Psoas muscle (tissue), 8 donors: ENCODE data around the gene GTF3C1. TPM values are rescaled to one million over a fixed set of nuclear protein-coding genes. Genes with fewer than 3 reads are reported as not detected.

Experiments used
- ATAC-seq, 4 donors: fragments of 200-7000 bp; cut with Tn5 transposase; one replicate each; pipeline ENCODE4 v1.9.1; 2020; ENCODE audit warnings: moderate library complexity in 3 of 4, mild to moderate bottlenecking in 2 of 4
- DNase-seq, 2 donors: peaks; one replicate each; pipeline ENCODE4 v3.0.0-alpha.2; 2020
- H3K27ac ChIP-seq: fragments of 200-600 bp; one replicate; pipeline ENCODE4 v1.8.0; 2022
- H3K27me3 ChIP-seq, 3 donors: fragments of 200-600 bp in 1 of 3; one replicate each; pipeline versions ENCODE4 v1.6.1 to v1.8.0; 2013 to 2022; ENCODE audit warnings: low read length in 2 of 3, mild to moderate bottlenecking in 2 of 3, moderate library complexity in 1 of 3; ENCODE audit not compliant: insufficient read depth in 3 of 3
- H3K36me3 ChIP-seq, 2 donors: fragments of 200-600 bp in 1 of 2; one replicate each; pipeline versions ENCODE4 v1.6.1 to v1.8.0; 2013 to 2022; ENCODE audit warnings: low read depth in 1 of 2, mild to moderate bottlenecking in 1 of 2, moderate library complexity in 1 of 2; ENCODE audit not compliant: insufficient read depth in 1 of 2
- H3K4me1 ChIP-seq: fragments of 200-600 bp; one replicate; pipeline ENCODE4 v1.8.0; 2022
- H3K4me3 ChIP-seq: fragments of 200-600 bp; one replicate; pipeline ENCODE4 v1.8.0; 2022; ENCODE audit warnings: mild to moderate bottlenecking
- H3K9me3 ChIP-seq: fragments of 200-600 bp; one replicate; pipeline ENCODE4 v1.8.0; 2022
- CTCF ChIP-seq: fragments of 200-600 bp; IDR thresholded peaks from one replicate; pipeline ENCODE4 v1.8.0; 2022; ENCODE audit warnings: antibody characterized with exemption
- WGBS, 3 donors: extraction: QIAGEN DNeasy Blood & Tissue Kit; methylation state at CpG; one replicate each; pipeline versions ENCODE4 v1.1.6 to v1.1.7; 2013; 5-methylcytosine and 5-hydroxymethylcytosine counted together
- intact Hi-C, 2 donors: fragments of 100-400 bp; cut with DNase I; formaldehyde crosslinking; loops; one replicate each; pipeline versions ENCODE4 v1.11.0 to v1.14.2; 2022
- polyA plus RNA-seq, 3 donors: library from polyadenylated mRNA; stranded (reverse); fragments of 200-250 nt; gene quantifications; one replicate each; pipeline ENCODE4 v1.2.3, GENCODE V29; 2013
- total RNA-seq, 4 donors: library from RNA; stranded (reverse); fragmentation: NEBNext Ultra II Directional in 2 of 4; extraction: Animal tissue kit (Norgen Biotek cat#: 25700) in 2 of 4; gene quantifications; one replicate each; pipeline versions ENCODE4 v1.2.1 to v1.2.4, GENCODE V29; 2021 to 2023
- donor health status: healthy with polysubstance abuse.
- donor health status: DM: no; HTN: no; CAD: no; lungs with moderate emphysema.
- donor health status: Bipolar disorder and iron deficiency.
- donor health status: healthy.
- donor health status: DM: yes; HTN: yes; CAD: no.
- donor health status: DM: no; HTN: no; CAD: no.
- donor health status: DM: no; HTN: no; CAD: no.
- donor health status: DM: yes; HTN: yes; CAD: no.

GTF3C1 gene
- total and polyA plus RNA-seq, 7 donors: 35.2 to 95.5 (median 50.6) TPM

GRCh38 chr16:27547851-27548250 is 1.9 kb downstream of the GTF3C1 start:
- no peak for DNase-seq
- intact Hi-C loops: no loop called here
- H3K4me1 ChIP-seq: peaks cover 34% of the 10 kb centered on the region
- peaks cover 5 to 34% of the 10 kb centered on the region in 2 donors for H3K36me3 ChIP-seq
- WGBS, 3 donors: 91 to 95% (median 94%) methylated on average over 2 of the region's 2 CpGs
- peak overlapping the region; percentile 93 for H3K4me3 ChIP-seq
- no peaks in the 10 kb centered on the region for H3K9me3 ChIP-seq
- no peak for TF ChIP-seq CTCF
- ATAC-seq: no peak
- peak overlapping the region; percentile 87 for H3K27ac ChIP-seq
- H3K27me3 ChIP-seq: no peaks in the 10 kb centered on the region

GRCh38 chr16:27547134-27547533 is 2.6 kb downstream of the GTF3C1 start:
- peak overlapping the region; percentile 87 for H3K27ac ChIP-seq
- ATAC-seq: peak in 2 of 4 donors; percentile 29 to 52
- WGBS, 3 donors: 52 to 62% (median 54%) methylated on average over 4 of the region's 4 CpGs

GRCh38 chr16:27544671-27545070 is 5.0 kb downstream of the GTF3C1 start:
- 85 to 96% (median 92%) methylated on average over 4 of the region's 4 CpGs for WGBS, 3 donors
- H3K4me1 ChIP-seq: peaks cover 27% of the 10 kb centered on the region
- H3K27ac ChIP-seq: no peak overlapping the region
- no peaks in the 10 kb centered on the region for H3K9me3 ChIP-seq
- no peak overlapping the region for H3K4me3 ChIP-seq
- peaks cover 10 to 66% of the 10 kb centered on the region in 2 donors for H3K36me3 ChIP-seq
- H3K27me3 ChIP-seq: no peaks in the 10 kb centered on the region
- intact Hi-C loops: no loop called here
- TF ChIP-seq CTCF: no peak
- no peak for ATAC-seq
- DNase-seq: no peak

More at GRCh38 chr16:27547134-27547533, 2.6 kb downstream of the GTF3C1 start:
- no peaks in the 10 kb centered on the region for H3K9me3 ChIP-seq
- peaks cover 5 to 41% of the 10 kb centered on the region in 2 donors for H3K36me3 ChIP-seq
- H3K27me3 ChIP-seq: no peaks in the 10 kb centered on the region
- DNase-seq: no peak
- TF ChIP-seq CTCF: no peak
- peak overlapping the region; percentile 7 for H3K4me3 ChIP-seq
- H3K4me1 ChIP-seq: peaks cover 34% of the 10 kb centered on the region
- intact Hi-C loops: no loop called here

- no peak for ATAC-seq
- H3K9me3 ChIP-seq: no peaks in the 10 kb centered on the region
- intact Hi-C loops: no loop called here
Observed at GRCh38 chr16:27543801-27544200, 5.9 kb downstream of the GTF3C1 start.

More at GRCh38 chr16:27543801-27544200, 5.9 kb downstream of the GTF3C1 start:
- H3K4me3 ChIP-seq: no peak overlapping the region
- no peaks in the 10 kb centered on the region for H3K27me3 ChIP-seq
- H3K27ac ChIP-seq: no peak overlapping the region
- WGBS, 3 donors: 96 to 98% (median 96%) methylated on average over 3 of the region's 3 CpGs
- TF ChIP-seq CTCF: no peak
- peaks cover 10 to 73% of the 10 kb centered on the region in 2 donors for H3K36me3 ChIP-seq
- no peak for DNase-seq
- H3K4me1 ChIP-seq: peaks cover 23% of the 10 kb centered on the region
